ENCODE measurements around the gene SMCO2.

Gene SMCO2

GRCh38 chr12:27446436-27446835, at the start of gene SMCO2:
TSS of gene SMCO2 (plus strand) at chr12:27446736. CDS start at chr12:27470632, 23,896 bp downstream.
- DNase-seq (ENCODE audit: low spot score) = no peak

DNA sequence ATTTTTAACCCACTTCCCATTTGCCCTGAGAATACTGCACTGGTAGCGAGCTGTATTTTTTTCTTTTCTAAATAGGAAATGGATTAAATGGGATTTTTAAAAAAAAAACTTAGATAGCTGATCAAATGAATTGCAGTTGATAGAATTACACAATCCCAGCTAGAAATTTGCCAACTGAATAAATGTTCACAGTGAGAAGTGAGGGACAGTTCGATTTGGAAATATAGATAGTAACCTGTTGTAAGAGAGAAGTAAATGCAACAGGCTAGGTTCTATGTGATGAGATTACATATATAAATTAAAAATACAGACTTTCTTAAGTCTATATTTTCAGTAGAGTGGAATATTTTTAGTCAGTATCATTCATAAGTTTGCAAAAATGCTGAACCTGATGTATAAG, 48.1 kb upstream of the SMCO2 start:
- no peak for DNase-seq (ENCODE audit: low spot score)

GRCh38 chr12:27399074-27399473, 47.5 kb upstream of the SMCO2 start:
- no peak for DNase-seq (ENCODE audit: low spot score)

GRCh38 chr12:27400856-27401354, 45.6 kb upstream of the SMCO2 start:
- DNase-seq (ENCODE audit: low spot score) = no peak

DNA sequence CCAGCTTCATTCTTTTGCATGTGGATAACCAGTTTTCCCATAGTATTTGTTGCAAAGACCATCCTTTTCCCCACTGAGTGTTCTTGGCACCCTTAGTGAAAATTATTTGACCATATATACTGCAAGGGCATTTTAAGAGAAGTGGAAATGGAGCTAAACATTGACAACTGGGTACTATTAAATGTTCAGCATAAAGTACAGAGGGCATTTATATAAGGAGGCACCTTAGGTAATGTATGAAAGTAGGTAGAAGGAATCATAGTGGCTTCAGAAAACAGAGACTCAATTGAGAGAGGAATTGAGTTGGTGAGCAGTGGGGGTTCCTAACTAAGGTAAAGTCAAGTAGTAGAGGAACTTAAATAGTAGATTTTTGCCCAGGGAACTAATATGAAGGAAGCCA, 34.5 kb upstream of the SMCO2 start:
- no peak for DNase-seq (ENCODE audit: low spot score)

DNA sequence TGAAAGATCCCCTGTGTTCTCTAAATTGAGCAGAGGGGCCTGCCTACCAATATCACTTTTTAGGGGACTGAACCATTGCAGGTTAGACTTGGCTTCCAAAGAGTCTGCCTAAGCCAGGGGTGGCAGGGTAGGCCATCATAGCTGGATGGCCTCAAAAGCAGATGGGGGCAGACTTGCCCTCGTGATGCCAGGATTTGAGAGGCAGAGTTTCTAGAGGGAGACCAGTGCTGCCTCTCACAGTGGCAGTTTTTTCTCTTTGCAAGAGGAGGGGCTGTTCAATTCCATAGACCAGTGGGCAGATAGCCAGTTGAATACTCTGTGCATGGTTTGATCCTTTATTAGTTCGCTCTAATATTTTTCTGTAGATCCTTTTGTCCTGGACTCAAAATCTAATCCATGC, 23.8 kb upstream of the SMCO2 start:
- peak; percentile 25 for DNase-seq (ENCODE audit: low spot score)

GRCh38 chr12:27424631-27425230, 21.8 kb upstream of the SMCO2 start:
- DNase-seq (ENCODE audit: low spot score) = peak; percentile 67

DNA sequence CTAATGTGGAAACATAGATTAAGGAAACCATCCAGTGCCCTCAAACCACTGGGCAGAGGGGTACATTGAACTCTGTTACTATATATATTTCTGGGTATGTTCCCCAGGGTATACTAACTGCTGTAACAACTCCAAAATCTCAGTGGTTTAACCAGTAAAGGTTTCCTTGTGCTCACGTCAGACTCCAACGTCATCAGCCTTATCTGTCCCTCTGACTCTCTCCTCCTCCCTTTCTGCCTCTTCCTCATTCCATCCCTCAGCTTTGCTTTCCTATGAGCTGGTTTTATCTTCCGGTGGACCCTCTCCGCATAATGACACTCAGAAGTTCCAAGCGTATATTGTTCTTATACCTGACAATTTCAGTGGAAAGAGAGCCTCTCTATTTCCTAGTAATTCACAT, 21.2 kb upstream of the SMCO2 start:
- DNase-seq (ENCODE audit: low spot score) = no peak

- DNase-seq (ENCODE audit: low spot score) = no peak
These were observed 19.6 kb upstream of the SMCO2 start for GRCh38 chr12:27426743-27427487.

DNA sequence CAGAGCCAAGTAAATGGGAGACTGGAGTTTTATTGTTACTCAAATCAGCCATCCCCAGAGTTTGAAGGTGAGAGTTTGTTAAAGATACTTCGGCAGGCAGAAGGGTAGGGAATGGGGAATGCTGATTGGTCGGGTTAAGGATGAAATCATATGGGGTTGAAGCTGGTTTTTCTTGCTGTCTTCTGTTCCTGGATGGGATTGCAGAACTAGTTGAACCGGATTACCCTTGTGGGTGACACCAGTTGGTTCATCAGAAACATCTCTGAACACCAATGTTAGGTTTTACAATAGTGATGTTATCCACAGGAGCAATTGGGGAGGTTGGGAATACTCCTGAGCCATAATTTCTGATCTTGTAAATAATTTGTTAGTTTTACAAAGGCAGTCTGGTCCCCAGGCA, 18.7 kb upstream of the SMCO2 start:
- DNase-seq (ENCODE audit: low spot score) = no peak

GRCh38 chr12:27428466-27428865, 18.1 kb upstream of the SMCO2 start:
- DNase-seq (ENCODE audit: low spot score) = no peak

DNA sequence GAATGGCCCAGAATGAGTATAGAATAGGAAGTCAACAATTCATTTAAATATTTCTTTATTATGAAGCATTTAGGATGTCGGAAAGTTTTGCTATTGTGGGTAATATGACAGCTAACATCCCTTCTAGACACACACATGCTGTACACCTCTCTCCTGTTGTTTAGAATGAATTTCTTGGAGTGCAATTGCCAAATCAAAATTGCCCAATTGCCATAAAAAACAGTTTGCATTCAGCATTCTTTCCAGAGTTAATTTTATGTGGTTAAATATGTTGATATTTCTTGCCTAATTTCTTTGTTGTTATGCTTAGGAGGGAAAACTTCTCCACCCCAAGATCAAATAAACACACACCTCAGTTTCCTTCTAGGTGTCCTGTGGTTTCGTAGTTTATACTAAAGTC, 16.9 kb upstream of the SMCO2 start:
- DNase-seq (ENCODE audit: low spot score) = no peak

DNA sequence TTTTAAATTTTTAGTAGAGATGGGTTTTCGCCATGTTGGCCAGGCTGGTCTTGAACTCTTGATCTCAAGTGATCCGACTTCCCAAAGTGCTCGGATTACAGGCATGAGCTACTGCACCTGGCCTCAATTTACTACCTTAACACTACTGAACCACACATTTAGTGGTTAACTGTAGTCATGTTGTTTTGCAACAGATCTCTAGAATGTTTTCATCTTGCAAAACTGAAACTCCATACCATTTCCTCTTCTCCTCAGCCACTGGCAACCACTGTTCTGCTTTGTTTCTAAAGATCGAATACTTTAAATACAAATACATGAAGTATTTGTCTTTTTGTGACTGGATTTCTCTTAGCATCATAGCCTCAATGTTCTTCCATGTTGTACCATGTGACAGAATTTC, 15.4 kb upstream of the SMCO2 start:
- no peak for DNase-seq (ENCODE audit: low spot score)

- peak; percentile 40 for DNase-seq (ENCODE audit: low spot score)
These were observed 11.6 kb upstream of the SMCO2 start for GRCh38 chr12:27434673-27435565.

GRCh38 chr12:27436029-27436428, 10.5 kb upstream of the SMCO2 start:
- no peak for DNase-seq (ENCODE audit: low spot score)

DNA sequence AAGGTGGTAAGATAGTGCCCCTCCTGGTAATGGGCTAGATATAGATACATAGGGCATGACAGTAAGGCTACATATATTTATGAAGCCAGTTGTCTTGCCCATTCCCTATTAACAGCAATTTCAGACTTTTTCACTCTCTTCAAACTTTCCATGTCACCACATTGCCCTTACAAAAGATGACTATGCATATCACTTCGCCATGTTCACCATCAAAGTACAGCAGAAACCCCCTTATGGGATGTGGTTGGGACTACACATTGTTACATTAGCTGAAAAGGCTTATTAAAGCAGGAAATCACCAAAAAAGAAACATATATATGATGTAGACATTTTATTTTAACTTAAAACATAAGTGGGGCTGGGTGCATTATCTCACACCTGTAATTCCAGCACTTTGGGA, 9.8 kb upstream of the SMCO2 start:
- no peak for DNase-seq (ENCODE audit: low spot score)

GRCh38 chr12:27437839-27438238, 8.7 kb upstream of the SMCO2 start:
- DNase-seq (ENCODE audit: low spot score) = peak; percentile 34

GRCh38 chr12:27447761-27448160, 1.2 kb downstream of the SMCO2 start:
- DNase-seq (ENCODE audit: low spot score) = no peak

- DNase-seq (ENCODE audit: low spot score) = no peak
These were observed 2.5 kb downstream of the SMCO2 start for GRCh38 chr12:27449026-27449425.

DNA sequence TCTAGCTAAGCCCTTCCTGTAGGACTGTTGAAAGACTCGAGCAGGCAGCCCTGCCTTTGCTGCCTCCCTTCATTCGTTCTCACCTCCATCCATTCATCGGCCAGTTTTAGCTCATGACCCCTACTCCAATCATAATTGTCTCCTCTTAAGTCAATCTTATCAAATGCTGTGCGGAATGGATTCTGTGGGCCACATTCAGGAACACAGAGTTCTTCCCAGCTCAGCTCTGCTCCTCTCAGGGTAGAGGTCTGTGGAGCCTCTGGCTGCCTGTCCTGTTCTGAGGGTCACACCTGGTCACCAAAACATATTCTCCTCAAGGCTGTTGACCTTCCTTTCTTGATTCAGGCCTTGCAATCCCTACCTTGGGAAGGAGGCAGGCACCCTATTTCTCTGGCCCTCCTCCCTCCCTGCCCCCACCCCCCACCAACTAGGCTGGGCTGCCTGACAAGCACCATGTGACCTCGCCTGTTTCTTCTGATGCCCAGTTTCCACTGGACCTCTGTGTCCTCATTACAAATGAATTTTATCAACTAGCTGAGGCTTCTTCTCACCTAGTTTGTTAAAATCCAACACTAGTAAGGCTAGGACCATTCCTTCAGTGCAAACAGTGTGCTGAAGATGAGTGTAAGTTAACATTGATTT, 3.5 kb downstream of the SMCO2 start:
- DNase-seq (ENCODE audit: low spot score) = no peak

DNA sequence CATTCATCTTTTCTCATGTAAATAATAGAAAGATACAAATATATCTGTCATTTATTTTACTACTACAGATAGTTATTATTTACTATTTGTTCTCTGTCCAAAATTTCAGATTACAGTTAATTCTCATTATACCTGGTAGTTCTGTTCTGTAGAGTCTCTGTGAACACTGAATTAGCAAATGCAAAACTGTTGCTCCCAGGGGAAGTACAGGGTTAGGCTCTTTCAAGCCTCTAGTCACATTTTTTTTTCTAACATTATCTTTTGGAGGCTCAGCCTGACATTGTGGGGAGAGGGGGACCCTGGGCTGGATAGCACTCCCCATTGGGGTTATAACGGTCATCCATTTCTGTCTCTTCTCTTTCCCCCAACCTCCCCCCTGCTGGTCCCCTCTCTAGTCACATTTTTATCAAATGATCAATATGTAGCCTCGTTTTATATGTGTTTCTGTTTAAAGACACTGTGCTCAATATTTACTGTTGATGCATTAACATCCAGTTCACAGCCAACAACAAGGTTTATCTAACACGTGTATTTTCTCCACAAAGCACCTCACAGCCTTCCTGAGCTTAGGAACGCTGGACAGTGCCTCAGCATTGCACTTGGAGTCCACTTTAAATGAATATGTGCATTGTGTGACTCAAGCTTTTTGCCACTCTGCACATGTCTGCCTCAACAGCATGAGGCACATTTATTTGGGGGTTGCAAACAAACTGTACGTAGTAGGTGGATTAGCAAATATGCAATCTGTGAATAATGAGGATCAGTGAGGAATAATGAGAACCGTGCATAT, 4.7 kb downstream of the SMCO2 start:
- DNase-seq (ENCODE audit: low spot score) = no peak

All from NAMALWA (cell line).